Activated CD8-positive, alpha-beta T cell treated with anti-CD3 and anti-CD28 coated beads for 36 hours (primary cell): ENCODE measurements around the gene PCDH10. TPM values are rescaled to one million over a fixed set of nuclear protein-coding genes. Genes with fewer than 3 reads are reported as not detected.

ENCODE experiments used
- ATAC-seq: fragments of 200-7000 bp; cut with Tn5 transposase; one replicate; pipeline ENCODE4 v1.10.0; 2021; ENCODE audit warnings: mild to moderate bottlenecking, moderate library complexity
- CTCF ChIA-PET: fragments of 350-600 bp; sonication (Branson Sonifier 250); formaldehyde crosslinking; loops from one replicate; lab custom pipeline; 2021; ENCODE audit warnings: antibody characterized with exemption; lab: Charles Lee
- POLR2A ChIA-PET: fragments of 350-600 bp; sonication (Branson Sonifier 250); formaldehyde crosslinking; loops from one replicate; lab custom pipeline; 2021; ENCODE audit warnings: antibody characterized with exemption; lab: Charles Lee
- DNase-seq: peaks from one replicate; pipeline ENCODE4 v3.0.0-alpha.2; 2020
- H3K27ac Mint-ChIP-seq: one replicate; pipeline ENCODE4 v1.8.0; 2021; ENCODE audit warnings: mild to moderate bottlenecking, mixed read lengths
- H3K27me3 Mint-ChIP-seq: one replicate; pipeline ENCODE4 v1.8.0; 2021; ENCODE audit warnings: mixed read lengths
- H3K36me3 Mint-ChIP-seq: one replicate; pipeline ENCODE4 v1.8.0; 2021; ENCODE audit warnings: low read depth, mixed read lengths
- H3K4me1 Mint-ChIP-seq: one replicate; pipeline ENCODE4 v1.8.0; 2021; ENCODE audit warnings: low read depth, mixed read lengths
- H3K4me3 Mint-ChIP-seq: one replicate; pipeline ENCODE4 v1.8.0; 2021; ENCODE audit warnings: mild to moderate bottlenecking, moderate library complexity, mixed read lengths
- H3K9me3 Mint-ChIP-seq: one replicate; pipeline ENCODE4 v1.8.0; 2021; ENCODE audit warnings: mixed read lengths
- CTCF ChIP-seq: fragments of 200-600 bp; IDR thresholded peaks from one replicate; pipeline ENCODE4 v1.8.0; 2022; ENCODE audit warnings: antibody characterized with exemption, mild to moderate bottlenecking
- intact Hi-C: fragments of 100-400 bp; cut with micrococcal nuclease; formaldehyde crosslinking; loops from one replicate; pipeline ENCODE4 v1.10.0; 2022
- total RNA-seq, 2 experiments: library from RNA; stranded (reverse); gene quantifications; one replicate each; pipeline ENCODE4 v1.2.3, GENCODE V29; 2021

PCDH10 gene
- total RNA-seq, 2 experiments from 2014 or later: not detected

GRCh38 chr4:133152330-133152821, 3.3 kb downstream of the PCDH10 start:
- DNase-seq (peak; percentile 3), ATAC-seq (no peak)
- no peak overlapping the region for H3K27ac Mint-ChIP-seq
- H3K36me3 Mint-ChIP-seq: peaks cover 2% of the 10 kb centered on the region
- H3K27me3 Mint-ChIP-seq: peaks cover 56% of the 10 kb centered on the region
- intact Hi-C loops: no loop called here
- H3K4me3 Mint-ChIP-seq: no peak overlapping the region
- peaks cover 4% of the 10 kb centered on the region for H3K9me3 Mint-ChIP-seq
- POLR2A ChIA-PET: interaction anchor here (0.6 kb wide), 1 partner anchor 1357 kb away, joined by 3 read pairs; no protein-coding TSS in a partner anchor
- CTCF ChIA-PET: no interaction called here
- peaks cover 22% of the 10 kb centered on the region for H3K4me1 Mint-ChIP-seq
- no peak for TF ChIP-seq CTCF

- peaks cover 4% of the 10 kb centered on the region for H3K9me3 Mint-ChIP-seq
- ChIA-PET POLR2A (no interaction called here), CTCF (no interaction called here)
- peaks cover 50% of the 10 kb centered on the region for H3K27me3 Mint-ChIP-seq
- no peak for DNase-seq
- no peak overlapping the region for H3K27ac Mint-ChIP-seq
- H3K4me1 Mint-ChIP-seq: peaks cover 22% of the 10 kb centered on the region
- no peak for ATAC-seq
- intact Hi-C loops: no loop called here
- H3K36me3 Mint-ChIP-seq: peaks cover 2% of the 10 kb centered on the region
- TF ChIP-seq CTCF: no peak
- H3K4me3 Mint-ChIP-seq: no peak overlapping the region
Measured at GRCh38 chr4:133152831-133153481, 3.9 kb downstream of the PCDH10 start.

GRCh38 chr4:133154725-133155124, 5.6 kb downstream of the PCDH10 start:
- ATAC-seq (no peak), DNase-seq (peak; percentile 4)
- ChIA-PET POLR2A (no interaction called here), CTCF (interaction anchor here (0.9 to 1.3 kb wide), 2 partner anchors 14 to 26 kb away, joined by 3 to 6 read pairs; no protein-coding TSS in a partner anchor)
- Mint-ChIP-seq H3K9me3 (peaks cover 2% of the 10 kb centered on the region), H3K27ac (no peak overlapping the region), H3K4me3 (no peak overlapping the region), H3K36me3 (no peaks in the 10 kb centered on the region), H3K4me1 (peaks cover 8% of the 10 kb centered on the region), H3K27me3 (peaks cover 34% of the 10 kb centered on the region)
- intact Hi-C loops: no loop called here
- peak; percentile 18 for TF ChIP-seq CTCF

- Mint-ChIP-seq H3K9me3 (peaks cover 2% of the 10 kb centered on the region), H3K4me3 (no peak overlapping the region), H3K36me3 (no peaks in the 10 kb centered on the region), H3K27me3 (peaks cover 20% of the 10 kb centered on the region), H3K27ac (no peak overlapping the region), H3K4me1 (peaks cover 4% of the 10 kb centered on the region)
- intact Hi-C loops: no loop called here
- ATAC-seq (no peak), DNase-seq (no peak)
- CTCF ChIA-PET: no interaction called here
- POLR2A ChIA-PET: no interaction called here
- TF ChIP-seq CTCF: no peak
Measured at GRCh38 chr4:133156096-133156495, 7.0 kb downstream of the PCDH10 start.

- H3K4me1 Mint-ChIP-seq: peaks cover 4% of the 10 kb centered on the region
- ChIA-PET POLR2A (no interaction called here), CTCF (no interaction called here)
Measured at GRCh38 chr4:133156556-133156955, 7.5 kb downstream of the PCDH10 start.

More at GRCh38 chr4:133156556-133156955, 7.5 kb downstream of the PCDH10 start:
- intact Hi-C loops: no loop called here
- Mint-ChIP-seq H3K4me3 (no peak overlapping the region), H3K27me3 (peaks cover 16% of the 10 kb centered on the region), H3K27ac (no peak overlapping the region), H3K9me3 (peaks cover 2% of the 10 kb centered on the region), H3K36me3 (no peaks in the 10 kb centered on the region)
- TF ChIP-seq CTCF: no peak
- DNase-seq (no peak), ATAC-seq (no peak)
